ENCODE results near the gene TRMU. TPM values are rescaled to one million over a fixed set of nuclear protein-coding genes. Genes with fewer than 3 reads are reported as not detected.

The TRMU gene
- total and polyA plus RNA-seq, 2 of the 8 experiments (the other 6 are each of a cell fraction or from before 2014, with no cell fraction given) = 43.4 to 70.6 TPM

GRCh38 chr22:46289244-46289891, 46.1 kb upstream of the TRMU start:
- no peak for DNase-seq (ENCODE audit: low read depth in 1 of 2, low spot score in 2 of 2)
- POLR2A ChIA-PET (ENCODE audit: partially characterized antibody) = interaction anchor here (1.0 to 1.2 kb wide), 2 partner anchors 9 to 34 kb away, joined by 3 to 4 read pairs; no protein-coding TSS in a partner anchor

More at GRCh38 chr22:46289244-46289891, 46.1 kb upstream of the TRMU start:
- Histone ChIP-seq H2AK5ac (ENCODE audit: low read depth, low read length) (no peak overlapping the region), H4K91ac (replicated peaks; ENCODE audit: insufficient read length, low read length) (no peak overlapping the region), H3K4me2 (ENCODE audit: insufficient read depth in 1 of 2, low read depth in 2 of 2, low read length in 2 of 2) (no peak overlapping the region), H3K14ac (ENCODE audit: insufficient read length) (no peak overlapping the region), H3K9me3 (ENCODE audit: insufficient read depth in 2 of 2, low read depth in 1 of 2, low read length in 1 of 2) (no peaks in the 10 kb centered on the region), H4K20me1 (replicated peaks in 1 of 2; ENCODE audit: control insufficient read depth in 1 of 2, insufficient read depth in 2 of 2, low read length in 2 of 2) (peaks cover 0 to 3% of the 10 kb centered on the region in 2 experiments), H3K23me2 (ENCODE audit: low read depth, low read length) (no peaks in the 10 kb centered on the region), H2BK15ac (ENCODE audit: low read length) (no peak overlapping the region), H3K36me3 (ENCODE audit: control insufficient read depth in 2 of 4, insufficient read depth in 4 of 4, low read length in 3 of 4) (peaks cover 0 to 7% (median 0%) of the 10 kb centered on the region in 4 experiments; a peak in 3 of 8 replicates), H2BK5ac (ENCODE audit: low read depth, low read length) (no peak overlapping the region), H3K27ac (ENCODE audit: low read depth, low read length) (no peak overlapping the region), H3K4me3 (ENCODE audit: extremely low read depth in 1 of 4, insufficient read depth in 2 of 4, low read depth in 3 of 4, low read length in 4 of 4) (no peak overlapping the region), H3K56ac (replicated peaks; ENCODE audit: insufficient read length, low read depth, low read length) (no peak overlapping the region), H3K79me1 (ENCODE audit: low read depth, low read length) (no peaks in the 10 kb centered on the region; the same call in 1 of the 2 replicates), H3K4ac (replicated peaks; ENCODE audit: insufficient read length, low read depth, low read length) (no peak overlapping the region), H3K23ac (ENCODE audit: insufficient read length) (no peak overlapping the region), H3K4me1 (replicated peaks in 1 of 4; ENCODE audit: control insufficient read depth in 3 of 4, insufficient read depth in 4 of 4, low read length in 3 of 4) (no peaks in the 10 kb centered on the region), H3K27me3 (replicated peaks in 1 of 4; ENCODE audit: control insufficient read depth in 3 of 4, extremely low read depth in 1 of 4, insufficient read depth in 3 of 4, low read length in 3 of 4) (no peaks in the 10 kb centered on the region), H3K18ac (ENCODE audit: extremely low read depth, low read length) (no peak overlapping the region), H3K79me2 (ENCODE audit: control insufficient read depth in 1 of 2, insufficient read depth in 2 of 2, low read length in 2 of 2) (no peaks in the 10 kb centered on the region), H4K8ac (ENCODE audit: extremely low read depth, insufficient read depth, low read length) (no peak overlapping the region), H4K5ac (ENCODE audit: insufficient read length, low read depth, low read length) (no peak overlapping the region), H2BK12ac (ENCODE audit: low read depth, low read length) (no peak overlapping the region), H2BK20ac (ENCODE audit: low read length) (no peak overlapping the region), H3K9ac (replicated peaks in 1 of 4; ENCODE audit: extremely low read depth in 1 of 4, low read depth in 3 of 4, low read length in 3 of 4) (no peak overlapping the region), H2BK120ac (replicated peaks; ENCODE audit: low read depth, low read length) (no peak overlapping the region), H2AFZ (ENCODE audit: low read length) (no peak overlapping the region)
- CTCF ChIA-PET (ENCODE audit: partially characterized antibody) = interaction anchor here (0.7 kb wide), 1 partner anchor 23 kb away, joined by 4 read pairs; no protein-coding TSS in a partner anchor
- 95% methylated on average over 32 of the region's 33 CpGs; no CpG with 5 or more reads in 1 of the 2 experiments for WGBS, 2 experiments (ENCODE audit: extremely low coverage in 1 of 2, insufficient coverage in 1 of 2, insufficient read length in 1 of 2, insufficient replicate concordance in 2 of 2, low coverage in 1 of 2, low lambda C conversion rate in 2 of 2, missing lambda C conversion rate in 1 of 2)
- no peak for FAIRE-seq
